Choroid plexus epithelial cell (primary cell): ENCODE measurements around the gene SUB1.

Source experiments
- DNase-seq: peaks from one replicate; pipeline ENCODE4 v3.0.0-alpha.2; 2010; ENCODE audit warnings: low read depth
- H3K4me3 ChIP-seq: 2 replicates; pipeline ENCODE4 v1.5.1; 2011; ENCODE audit warnings: low read depth, mild to moderate bottlenecking, control low read depth, low read length, moderate library complexity
- TF ChIP-seq, protein P1 (sequence below): conservative IDR thresholded peaks from 2 replicates; pipeline ENCODE4 v1.5.1; 2011; ENCODE audit warnings: low read depth, mild to moderate bottlenecking, control low read depth, inconsistent platforms, low read length, moderate library complexity

SUB1 gene

DNA sequence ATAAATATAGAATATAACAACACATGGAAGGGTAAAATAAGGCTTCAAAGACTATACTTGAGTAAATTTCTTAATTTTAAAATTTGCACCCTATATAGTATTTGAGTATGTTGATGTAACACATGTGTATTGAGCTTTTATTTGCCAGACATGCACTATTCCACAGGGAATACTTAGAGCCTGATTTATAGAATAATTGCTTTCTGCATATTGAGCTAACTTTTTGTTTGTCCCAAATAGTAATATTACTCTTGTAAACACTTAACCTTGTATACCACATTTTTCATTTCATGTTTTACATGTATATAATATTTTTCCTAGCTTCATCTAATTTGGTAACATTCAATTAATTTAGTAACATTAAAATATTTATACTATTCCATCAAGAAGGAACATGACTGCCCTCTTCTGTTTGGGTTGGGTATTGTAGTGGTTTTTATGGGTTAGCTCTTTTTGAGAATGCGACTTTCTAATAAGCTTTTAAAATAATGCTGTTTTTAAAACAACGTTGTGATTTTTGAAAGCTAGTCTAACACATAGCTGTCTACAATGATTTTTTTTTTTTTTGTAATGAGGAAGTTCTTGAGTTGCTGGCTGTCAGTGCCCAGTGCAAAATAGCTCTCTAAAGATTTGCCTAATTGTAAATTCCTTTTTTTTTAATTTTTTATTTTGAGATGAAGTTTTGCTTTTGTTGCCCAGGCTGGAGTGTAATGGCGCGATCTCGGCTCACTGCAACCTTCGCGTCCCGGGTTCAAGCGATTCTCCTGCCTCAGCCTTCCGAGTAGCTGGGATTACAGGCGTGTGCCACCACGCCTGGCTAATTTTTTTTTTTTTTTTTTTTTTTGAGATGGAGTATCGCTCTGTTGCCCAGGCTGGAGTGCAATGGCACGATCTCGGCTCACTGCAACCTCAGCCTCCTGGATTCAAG, 4.8 kb downstream of the SUB1 start:
- peak; percentile 79 for DNase-seq
- no peak overlapping the region for H3K4me3 ChIP-seq
- TF ChIP-seq, protein P1, sequence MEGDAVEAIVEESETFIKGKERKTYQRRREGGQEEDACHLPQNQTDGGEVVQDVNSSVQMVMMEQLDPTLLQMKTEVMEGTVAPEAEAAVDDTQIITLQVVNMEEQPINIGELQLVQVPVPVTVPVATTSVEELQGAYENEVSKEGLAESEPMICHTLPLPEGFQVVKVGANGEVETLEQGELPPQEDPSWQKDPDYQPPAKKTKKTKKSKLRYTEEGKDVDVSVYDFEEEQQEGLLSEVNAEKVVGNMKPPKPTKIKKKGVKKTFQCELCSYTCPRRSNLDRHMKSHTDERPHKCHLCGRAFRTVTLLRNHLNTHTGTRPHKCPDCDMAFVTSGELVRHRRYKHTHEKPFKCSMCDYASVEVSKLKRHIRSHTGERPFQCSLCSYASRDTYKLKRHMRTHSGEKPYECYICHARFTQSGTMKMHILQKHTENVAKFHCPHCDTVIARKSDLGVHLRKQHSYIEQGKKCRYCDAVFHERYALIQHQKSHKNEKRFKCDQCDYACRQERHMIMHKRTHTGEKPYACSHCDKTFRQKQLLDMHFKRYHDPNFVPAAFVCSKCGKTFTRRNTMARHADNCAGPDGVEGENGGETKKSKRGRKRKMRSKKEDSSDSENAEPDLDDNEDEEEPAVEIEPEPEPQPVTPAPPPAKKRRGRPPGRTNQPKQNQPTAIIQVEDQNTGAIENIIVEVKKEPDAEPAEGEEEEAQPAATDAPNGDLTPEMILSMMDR: peak; percentile 69

DNA sequence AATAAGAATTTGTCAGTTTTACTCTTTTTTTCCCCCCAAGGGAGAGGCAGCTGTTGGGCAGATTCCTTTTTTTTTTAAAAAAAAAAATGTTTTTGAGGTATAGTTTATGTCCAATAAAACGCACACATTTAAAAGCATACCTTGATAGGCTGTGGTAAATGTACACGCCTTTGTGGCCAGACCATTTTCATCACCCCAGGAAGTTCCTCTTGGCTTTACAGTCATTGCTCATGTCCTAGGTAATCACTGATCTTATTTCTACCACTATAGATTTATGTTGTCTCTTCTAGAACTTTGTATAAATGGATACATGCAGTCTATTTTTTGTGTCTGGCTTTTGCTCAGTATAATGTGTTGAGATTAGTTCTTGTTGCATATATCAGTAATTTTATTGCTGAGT, 9.8 kb downstream of the SUB1 start:
- no peak overlapping the region for H3K4me3 ChIP-seq
- TF ChIP-seq, protein P1: no peak

DNA sequence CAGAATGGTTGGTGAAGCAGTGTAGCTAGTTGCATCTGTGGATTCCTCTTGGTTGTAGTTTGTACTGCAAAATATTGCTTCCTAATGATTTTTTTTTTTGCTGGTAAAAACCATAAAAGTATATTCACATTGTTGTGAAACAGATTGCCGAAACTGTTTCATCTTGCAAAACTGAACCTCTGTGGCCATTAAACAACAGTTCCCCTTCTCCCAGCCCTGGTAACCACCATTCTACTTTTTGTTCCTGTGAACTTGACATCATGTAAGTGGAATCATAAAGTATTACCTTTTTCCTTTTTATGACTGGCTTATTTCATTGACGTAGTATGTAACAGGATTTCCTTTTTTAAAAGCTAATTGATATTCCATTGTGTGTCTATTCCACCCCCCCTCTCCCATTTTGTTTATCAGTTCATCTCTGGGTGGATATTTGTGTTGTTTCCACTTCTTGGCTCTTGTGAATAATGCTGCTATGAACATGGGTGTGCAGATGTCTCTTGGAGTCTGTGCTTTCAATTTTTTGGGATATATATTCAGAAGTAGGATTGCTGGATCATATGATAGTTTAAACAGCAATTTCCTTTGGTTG, 11.8 kb downstream of the SUB1 start:
- no peak for DNase-seq
- no peak overlapping the region for H3K4me3 ChIP-seq
- TF ChIP-seq, protein P1: no peak

More for the DNA sequence above, 9.8 kb downstream of the SUB1 start:
- DNase-seq: no peak

- TF ChIP-seq, protein P1: no peak
- no peak for DNase-seq
These were observed 13.0 kb downstream of the SUB1 start for GRCh38 chr5:32598260-32598937.

DNA sequence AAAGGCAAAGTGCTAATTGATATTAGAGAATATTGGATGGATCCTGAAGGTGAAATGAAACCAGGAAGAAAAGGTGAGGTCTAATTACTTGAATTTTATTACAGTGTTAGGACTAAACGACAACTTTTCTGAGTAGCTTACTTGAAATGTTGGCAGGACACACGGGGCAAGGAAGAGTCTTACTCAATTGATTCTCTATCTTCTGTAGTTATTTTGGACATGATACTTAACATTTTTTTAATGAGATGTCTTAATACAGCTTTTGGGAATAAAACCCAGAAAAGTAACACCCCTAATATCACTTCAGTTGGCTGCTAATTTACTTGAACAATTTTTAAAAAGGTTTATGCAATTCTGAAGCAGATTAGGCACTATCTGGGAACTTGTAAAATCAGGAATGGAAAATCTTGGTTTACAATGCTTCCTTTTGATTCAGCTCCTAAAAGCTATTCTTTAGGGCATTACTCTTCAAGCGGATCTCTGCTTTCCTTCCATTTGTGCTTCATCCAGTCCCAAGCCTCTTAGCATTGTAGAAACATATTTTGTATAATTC, 13.7 kb downstream of the SUB1 start:
- TF ChIP-seq, protein P1: no peak
- no peak for DNase-seq
- H3K4me3 ChIP-seq: no peak overlapping the region

More at GRCh38 chr5:32598260-32598937, 13.0 kb downstream of the SUB1 start:
- no peak overlapping the region for H3K4me3 ChIP-seq

DNA sequence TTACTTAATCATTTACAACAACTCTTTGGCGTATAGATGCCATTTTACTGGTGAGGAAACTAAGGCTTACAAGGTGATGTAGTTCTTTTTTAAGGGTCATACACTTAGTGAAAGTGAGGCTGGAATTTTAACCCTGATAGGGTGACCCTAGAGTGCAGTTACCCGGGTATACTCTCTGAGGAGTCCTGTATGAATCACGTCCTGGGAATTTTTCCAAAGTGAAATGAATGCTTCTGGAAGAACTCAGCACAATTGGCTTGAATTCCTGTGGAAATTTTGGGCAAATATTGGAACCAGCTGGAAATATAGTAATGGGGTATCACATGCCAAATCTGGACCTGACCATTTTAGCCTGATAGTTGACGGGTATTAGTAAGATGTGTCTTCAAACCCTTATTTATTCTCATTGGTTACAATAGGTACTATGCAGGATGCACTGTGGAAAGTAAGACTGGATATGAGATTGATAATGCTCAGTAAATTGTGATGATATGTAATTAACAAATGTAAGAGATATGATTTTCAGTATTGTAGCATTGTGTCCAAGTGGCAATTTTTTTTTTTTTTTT, 14.8 kb downstream of the SUB1 start:
- H3K4me3 ChIP-seq: no peak overlapping the region
- TF ChIP-seq, protein P1: no peak
- peak; percentile 58 for DNase-seq
